GM19238 (cell line): ENCODE measurements around the gene CYTH1.

ENCODE experiments used
- DNase-seq: peaks from one replicate; pipeline ENCODE4 v3.0.0; 2011; ENCODE audit warnings: low spot score; ENCODE audit not compliant: insufficient read length

CYTH1 gene

DNA sequence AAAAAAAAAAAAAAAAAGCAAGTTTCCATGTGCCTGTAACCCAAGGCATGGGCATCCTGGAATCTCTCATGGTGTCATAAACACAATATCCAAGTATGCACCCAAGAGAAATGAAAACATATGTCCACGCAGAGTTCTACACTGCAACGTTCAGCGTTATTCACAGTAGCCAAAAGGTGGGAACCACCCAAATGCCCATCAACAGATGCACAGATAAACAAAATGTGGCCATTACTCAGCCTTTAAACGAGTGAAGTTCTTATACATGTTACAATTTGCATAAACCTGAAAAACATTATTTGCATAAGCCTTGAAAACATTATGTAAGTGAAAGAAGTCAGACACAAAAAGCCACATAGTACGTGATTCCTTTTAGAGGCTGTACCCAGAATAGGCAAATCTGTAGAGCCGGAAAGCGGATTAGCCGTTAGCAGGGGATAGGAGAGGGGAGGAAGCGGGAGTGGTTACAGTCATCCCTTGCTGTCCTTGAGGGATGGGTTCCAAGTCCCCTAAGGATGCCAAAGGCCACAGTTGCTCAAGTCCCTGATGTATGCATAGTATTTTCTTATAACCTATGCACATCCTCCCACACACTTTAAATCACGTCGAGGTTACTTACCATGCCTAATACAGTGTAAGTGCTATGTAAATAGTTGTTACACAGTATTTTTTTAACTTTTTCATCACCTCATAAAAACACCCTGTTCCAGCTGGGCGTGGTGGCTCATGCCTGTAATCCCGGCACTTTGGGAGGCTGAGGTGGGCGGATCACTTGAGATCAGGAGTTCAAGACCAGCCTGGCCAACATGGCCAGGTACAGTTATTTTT is 157.5 kb downstream of the CYTH1 start:
- no peak for DNase-seq
